ENCODE results near the gene ITGB3.

The ITGB3 gene

DNA sequence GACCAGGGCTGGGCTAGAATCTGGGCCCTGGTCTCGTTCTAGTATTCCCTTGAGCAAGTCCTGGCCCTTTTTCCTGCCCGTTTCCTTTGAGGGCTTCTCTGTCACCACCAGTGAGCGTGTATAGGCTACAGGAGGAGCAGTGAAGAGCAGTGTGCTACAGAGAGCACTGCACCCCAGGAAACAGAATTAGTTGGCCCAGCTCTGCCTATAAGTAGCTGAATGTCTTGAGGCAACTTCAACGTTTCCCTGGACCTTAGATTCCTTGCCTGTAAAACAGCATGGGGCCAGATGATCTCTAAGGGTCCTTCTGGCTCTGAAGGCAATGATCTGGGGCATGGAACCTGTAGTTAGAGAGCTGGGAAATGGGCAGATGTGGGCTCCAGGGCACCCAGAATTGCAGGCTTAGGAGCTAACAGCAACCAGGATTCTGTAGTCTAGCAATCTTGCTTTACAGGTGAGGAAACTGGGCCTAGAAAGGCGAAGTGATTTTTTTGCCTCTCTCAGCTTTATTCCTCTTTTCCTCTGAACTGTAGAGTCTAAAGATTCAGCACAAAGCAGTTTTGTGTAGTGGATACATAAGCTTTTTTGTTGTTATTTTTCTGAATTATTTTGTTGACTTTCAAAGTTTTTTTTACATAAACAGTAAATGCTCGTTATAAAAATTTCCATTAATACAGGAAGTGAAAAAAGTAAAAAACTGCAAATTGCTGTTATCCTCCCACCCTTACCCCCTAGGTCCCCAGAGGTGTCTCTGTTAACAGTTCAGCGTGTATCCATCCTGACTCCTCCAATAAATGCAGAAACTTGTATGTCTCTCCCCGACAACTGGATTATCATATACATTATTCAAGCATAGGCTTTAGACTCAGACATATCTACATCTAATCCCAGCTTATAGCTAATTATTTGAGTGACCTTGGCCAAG is 46.2 kb upstream of the ITGB3 start:
- DNase-seq = no peak
- no peak overlapping the region for H2AK5ac ChIP-seq (ENCODE audit: low read length)
- H2BK120ac ChIP-seq (ENCODE audit: insufficient read depth, low read length, poor library complexity) = no peak overlapping the region
- H3K18ac ChIP-seq (ENCODE audit: low read length) = no peak overlapping the region
- no peak overlapping the region for H3K23ac ChIP-seq (ENCODE audit: low read length)
- no peak overlapping the region for H4K12ac ChIP-seq (ENCODE audit: low read depth, low read length)
- H3K27ac ChIP-seq (ENCODE audit: low read depth, low read length) = no peak overlapping the region
- H3K4ac ChIP-seq (ENCODE audit: low read depth, low read length) = no peak overlapping the region
- peaks cover 25 to 38% of the 10 kb centered on the region in 2 experiments for H3K4me1 ChIP-seq (ENCODE audit: control insufficient read depth in 1 of 2, insufficient read depth in 2 of 2, low read length in 2 of 2)
- no peaks in the 10 kb centered on the region for H3K9me3 ChIP-seq (ENCODE audit: insufficient read depth, low read depth, low read length)
- peak overlapping the region; percentile 16 for H4K91ac ChIP-seq (ENCODE audit: low read depth, low read length)
- H3K9ac ChIP-seq (ENCODE audit: low read length) = no peak overlapping the region
- no peak overlapping the region for H3K14ac ChIP-seq (ENCODE audit: low read length)
- H2BK5ac ChIP-seq (ENCODE audit: low read depth, low read length, poor library complexity) = no peak overlapping the region
- H3K27me3 ChIP-seq (ENCODE audit: insufficient read depth, low read length) = no peaks in the 10 kb centered on the region
- no peak overlapping the region for H4K8ac ChIP-seq (ENCODE audit: low read depth, low read length)
- H2AFZ ChIP-seq (ENCODE audit: insufficient read depth, low read length, poor library complexity) = no peak overlapping the region
- H3K36me3 ChIP-seq (ENCODE audit: control insufficient read depth in 1 of 2, insufficient read depth in 2 of 2, low read length in 2 of 2) = no peaks in the 10 kb centered on the region
- H3K79me2 ChIP-seq (ENCODE audit: control insufficient read depth, insufficient read depth, low read length, poor library complexity) = no peaks in the 10 kb centered on the region
- H3K4me2 ChIP-seq (ENCODE audit: low read length) = no peak overlapping the region
- H2BK12ac ChIP-seq (ENCODE audit: low read length) = peak overlapping the region; percentile 61
- H3K79me1 ChIP-seq (ENCODE audit: low read length) = peaks cover 6% of the 10 kb centered on the region
- no CpG with 5 or more reads among the region's 8 CpGs for WGBS (ENCODE audit: extremely low coverage, insufficient coverage, insufficient read length)
- H3K4me3 ChIP-seq (ENCODE audit: low read depth, low read length) = no peak overlapping the region

DNA sequence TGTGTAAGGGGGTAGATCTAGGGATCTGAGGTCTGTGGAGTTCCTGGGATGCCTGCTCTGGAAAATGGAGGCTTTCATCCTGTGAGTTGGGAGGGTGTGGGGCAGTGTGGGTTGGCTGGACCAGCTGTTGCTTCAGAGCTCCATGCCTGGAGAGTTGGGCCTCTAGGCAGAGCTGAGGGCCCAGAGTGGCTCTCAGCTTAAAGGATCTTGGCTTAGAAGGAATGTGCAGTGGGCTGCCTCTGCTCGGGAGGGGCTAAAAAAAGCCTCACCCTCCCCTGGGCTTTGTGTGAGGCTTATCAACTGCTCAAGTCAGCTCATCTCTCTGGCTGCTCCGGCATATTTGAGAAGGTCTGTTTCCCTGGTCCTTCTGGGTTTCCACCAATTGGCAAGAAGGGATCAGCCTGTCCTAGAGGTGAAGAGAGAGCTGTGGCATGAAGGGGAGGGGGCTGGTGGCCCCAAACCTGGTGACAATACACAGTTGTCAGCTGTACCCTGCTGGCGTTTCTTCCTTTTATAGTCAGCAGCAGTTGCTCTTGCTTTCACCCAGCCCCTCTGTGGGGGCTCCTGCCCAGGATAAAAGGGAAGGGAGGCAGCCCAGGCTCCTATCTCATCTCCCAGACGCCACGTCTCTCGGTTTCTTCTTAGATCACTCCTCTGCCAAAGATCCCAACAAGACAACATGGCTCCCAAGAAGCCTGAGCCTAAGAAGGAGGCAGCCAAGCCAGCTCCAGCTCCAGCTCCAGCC is 44.7 kb upstream of the ITGB3 start, which contains the start of gene MYL4:
MYL4 (plus strand) TSS at position 605 of the 745 bp plus-strand sequence; CDS start at position 680, 75 bp downstream.
- no peak within 1 kb of the TSS for H2BK5ac ChIP-seq (ENCODE audit: low read depth, low read length, poor library complexity)
- no CpG with 5 or more reads among the region's 6 CpGs for WGBS (ENCODE audit: extremely low coverage, insufficient coverage, insufficient read length)

DNA sequence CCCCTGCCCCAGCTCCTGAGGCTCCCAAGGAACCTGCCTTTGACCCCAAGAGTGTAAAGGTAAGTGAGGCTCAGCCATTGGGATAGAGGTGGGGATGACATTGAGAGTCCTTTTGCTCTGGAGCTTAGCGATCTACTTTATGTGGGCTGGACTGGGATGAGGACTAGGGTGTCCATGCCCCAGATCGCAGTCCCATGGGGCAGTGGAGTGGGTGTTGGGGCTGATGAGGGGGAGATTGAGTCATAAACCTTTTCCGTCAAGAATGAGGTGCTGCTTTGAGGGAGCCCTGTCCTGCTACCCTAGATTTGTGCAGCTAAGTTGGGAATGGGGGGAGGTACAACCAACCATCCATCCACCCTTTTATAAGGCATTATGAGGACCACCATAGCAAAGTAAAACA is 44.1 kb upstream of the ITGB3 start:
- Histone ChIP-seq H2AFZ (ENCODE audit: insufficient read depth, low read length, poor library complexity) (no peak overlapping the region), H3K4me2 (ENCODE audit: low read length) (no peak overlapping the region), H2BK12ac (ENCODE audit: low read length) (no peak overlapping the region), H3K9ac (ENCODE audit: low read length) (no peak overlapping the region), H2AK5ac (ENCODE audit: low read length) (no peak overlapping the region), H3K27me3 (ENCODE audit: insufficient read depth, low read length) (no peaks in the 10 kb centered on the region), H4K8ac (ENCODE audit: low read depth, low read length) (no peak overlapping the region), H3K27ac (ENCODE audit: low read depth, low read length) (no peak overlapping the region), H3K14ac (ENCODE audit: low read length) (no peak overlapping the region), H4K12ac (ENCODE audit: low read depth, low read length) (no peak overlapping the region), H3K9me3 (ENCODE audit: insufficient read depth, low read depth, low read length) (no peaks in the 10 kb centered on the region), H3K18ac (ENCODE audit: low read length) (no peak overlapping the region), H3K79me1 (ENCODE audit: low read length) (peaks cover 6% of the 10 kb centered on the region), H3K79me2 (ENCODE audit: control insufficient read depth, insufficient read depth, low read length, poor library complexity) (no peaks in the 10 kb centered on the region), H4K91ac (ENCODE audit: low read depth, low read length) (no peak overlapping the region), H3K36me3 (ENCODE audit: control insufficient read depth in 1 of 2, insufficient read depth in 2 of 2, low read length in 2 of 2) (no peaks in the 10 kb centered on the region), H3K4ac (ENCODE audit: low read depth, low read length) (no peak overlapping the region), H3K4me3 (ENCODE audit: low read depth, low read length) (no peak overlapping the region), H3K4me1 (ENCODE audit: control insufficient read depth in 1 of 2, insufficient read depth in 2 of 2, low read length in 2 of 2) (peaks cover 21 to 35% of the 10 kb centered on the region in 2 experiments), H2BK5ac (ENCODE audit: low read depth, low read length, poor library complexity) (no peak overlapping the region), H3K23ac (ENCODE audit: low read length) (no peak overlapping the region), H2BK120ac (ENCODE audit: insufficient read depth, low read length, poor library complexity) (no peak overlapping the region)
- no peak for DNase-seq
- WGBS (ENCODE audit: extremely low coverage, insufficient coverage, insufficient read length) = no CpG with 5 or more reads among the region's 3 CpGs

More for the DNA sequence above, 44.7 kb upstream of the ITGB3 start, which contains the start of gene MYL4:
- no peak within 1 kb of the TSS for H3K27ac ChIP-seq (ENCODE audit: low read depth, low read length)
- H3K4ac ChIP-seq (ENCODE audit: low read depth, low read length) = peak within 1 kb of the TSS; percentile 5
- peak within 1 kb of the TSS; percentile 20 for H2AK5ac ChIP-seq (ENCODE audit: low read length)
- no peak within 1 kb of the TSS for H4K91ac ChIP-seq (ENCODE audit: low read depth, low read length)
- no peak within 1 kb of the TSS for H3K23ac ChIP-seq (ENCODE audit: low read length)
- H3K14ac ChIP-seq (ENCODE audit: low read length) = no peak within 1 kb of the TSS
- H4K12ac ChIP-seq (ENCODE audit: low read depth, low read length) = no peak within 1 kb of the TSS
- H3K18ac ChIP-seq (ENCODE audit: low read length) = no peak within 1 kb of the TSS
- H3K36me3 ChIP-seq (ENCODE audit: control insufficient read depth in 1 of 2, insufficient read depth in 2 of 2, low read length in 2 of 2) = no peaks in the 10 kb centered on the region
- peak within 1 kb of the TSS; percentile 20 for H2BK12ac ChIP-seq (ENCODE audit: low read length)
- no peak within 1 kb of the TSS for H3K9ac ChIP-seq (ENCODE audit: low read length)
- H2AFZ ChIP-seq (ENCODE audit: insufficient read depth, low read length, poor library complexity) = no peak within 1 kb of the TSS
- H3K4me3 ChIP-seq (ENCODE audit: low read depth, low read length) = no peak within 1 kb of the TSS
- peaks cover 6% of the 10 kb centered on the region for H3K79me1 ChIP-seq (ENCODE audit: low read length)
- peak within 1 kb of the TSS; percentile 6 for H3K4me2 ChIP-seq (ENCODE audit: low read length)
- H4K8ac ChIP-seq (ENCODE audit: low read depth, low read length) = no peak within 1 kb of the TSS
- H3K9me3 ChIP-seq (ENCODE audit: insufficient read depth, low read depth, low read length) = no peaks in the 10 kb centered on the region
- H3K27me3 ChIP-seq (ENCODE audit: insufficient read depth, low read length) = no peaks in the 10 kb centered on the region
- H3K4me1 ChIP-seq (ENCODE audit: control insufficient read depth in 1 of 2, insufficient read depth in 2 of 2, low read length in 2 of 2) = peaks cover 21 to 37% of the 10 kb centered on the region in 2 experiments
- no peak within 1 kb of the TSS for H2BK120ac ChIP-seq (ENCODE audit: insufficient read depth, low read length, poor library complexity)
- peak in 1 of 2 donors; percentile 23 for DNase-seq
- H3K79me2 ChIP-seq (ENCODE audit: control insufficient read depth, insufficient read depth, low read length, poor library complexity) = no peaks in the 10 kb centered on the region

DNA sequence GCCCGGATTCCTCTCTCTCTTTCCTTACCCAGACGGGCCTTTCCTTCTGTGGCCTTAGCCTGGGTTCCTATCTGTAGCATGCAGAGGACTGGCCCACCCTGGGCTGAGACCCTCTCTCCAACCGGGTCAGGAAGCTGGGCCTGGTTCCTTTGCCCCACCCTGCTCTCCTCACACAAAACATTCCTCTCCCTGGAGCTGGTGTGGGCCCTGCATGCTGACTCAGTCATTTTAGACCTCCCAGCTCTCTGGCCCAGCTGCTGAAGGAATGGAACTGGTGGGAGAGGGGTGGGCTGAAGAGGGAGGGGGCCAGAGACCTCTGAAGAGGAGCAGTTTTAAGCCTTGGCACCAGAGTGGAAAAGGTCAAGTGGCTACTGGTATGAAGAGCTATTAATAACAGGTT is 43.5 kb upstream of the ITGB3 start:
- Histone ChIP-seq H3K36me3 (ENCODE audit: control insufficient read depth in 1 of 2, insufficient read depth in 2 of 2, low read length in 2 of 2) (no peaks in the 10 kb centered on the region), H4K12ac (ENCODE audit: low read depth, low read length) (no peak overlapping the region), H2BK120ac (ENCODE audit: insufficient read depth, low read length, poor library complexity) (no peak overlapping the region), H2BK12ac (ENCODE audit: low read length) (no peak overlapping the region), H3K23ac (ENCODE audit: low read length) (no peak overlapping the region), H3K79me2 (ENCODE audit: control insufficient read depth, insufficient read depth, low read length, poor library complexity) (no peaks in the 10 kb centered on the region), H4K91ac (ENCODE audit: low read depth, low read length) (no peak overlapping the region), H4K8ac (ENCODE audit: low read depth, low read length) (no peak overlapping the region), H2AFZ (ENCODE audit: insufficient read depth, low read length, poor library complexity) (no peak overlapping the region), H3K27me3 (ENCODE audit: insufficient read depth, low read length) (no peaks in the 10 kb centered on the region), H3K79me1 (ENCODE audit: low read length) (peaks cover 6% of the 10 kb centered on the region), H3K4me1 (ENCODE audit: control insufficient read depth in 1 of 2, insufficient read depth in 2 of 2, low read length in 2 of 2) (peaks cover 16 to 30% of the 10 kb centered on the region in 2 experiments), H2AK5ac (ENCODE audit: low read length) (no peak overlapping the region), H3K4ac (ENCODE audit: low read depth, low read length) (no peak overlapping the region), H3K4me3 (ENCODE audit: low read depth, low read length) (no peak overlapping the region), H3K18ac (ENCODE audit: low read length) (no peak overlapping the region), H3K4me2 (ENCODE audit: low read length) (peak overlapping the region; percentile 6), H3K14ac (ENCODE audit: low read length) (no peak overlapping the region), H3K27ac (ENCODE audit: low read depth, low read length) (no peak overlapping the region), H2BK5ac (ENCODE audit: low read depth, low read length, poor library complexity) (no peak overlapping the region), H3K9ac (ENCODE audit: low read length) (no peak overlapping the region), H3K9me3 (ENCODE audit: insufficient read depth, low read depth, low read length) (no peaks in the 10 kb centered on the region)
- DNase-seq = peak in 1 of 2 donors; percentile 33
- WGBS (ENCODE audit: extremely low coverage, insufficient coverage, insufficient read length) = no CpG with 5 or more reads among the region's 3 CpGs
